Neutrophil (primary cell): ENCODE measurements around the gene RSRC1.
"Not testable (repeated sequence)": the region's sequence is repeated elsewhere in the genome, so short reads cannot be mapped to it uniquely, and the experiment has no call there.

Experiments used
- H3K27ac ChIP-seq: fragments of 200-600 bp; sonication (generic); 2 replicates; pipeline ENCODE4 v1.5.1; 2016; ENCODE audit warnings: mild to moderate bottlenecking, moderate library complexity
- H3K27me3 ChIP-seq: fragments of 200-600 bp; sonication (generic); 2 replicates; pipeline ENCODE4 v1.6.0; 2016; ENCODE audit warnings: mild to moderate bottlenecking
- H3K36me3 ChIP-seq: fragments of 200-600 bp; sonication (generic); 2 replicates; pipeline ENCODE4 v1.5.1; 2017
- H3K4me1 ChIP-seq, 2 experiments: fragments of 200-600 bp in 1 of 2; sonication (generic) in 1 of 2; 1 replicate in 1 of 2; 2 replicates in 1 of 2; pipeline versions ENCODE4 v1.5.1 to v1.6.1; 2013 to 2016; ENCODE audit warnings: low read depth in 1 of 2, low read length in 1 of 2, mild to moderate bottlenecking in 1 of 2, moderate library complexity in 1 of 2; ENCODE audit not compliant: control insufficient read depth in 1 of 2, insufficient read depth in 1 of 2
- H3K4me3 ChIP-seq, 2 experiments: fragments of 200-600 bp in 1 of 2; sonication (generic) in 1 of 2; 1 replicate in 1 of 2; 2 replicates in 1 of 2; pipeline ENCODE4 v1.5.1; 2013 to 2016; ENCODE audit warnings: low read depth in 1 of 2, low read length in 1 of 2, mild to moderate bottlenecking in 1 of 2, moderate library complexity in 1 of 2
- H3K9me3 ChIP-seq: fragments of 200-600 bp; sonication (generic); 2 replicates; pipeline ENCODE4 v1.5.1; 2016
- TF ChIP-seq, protein P1 (sequence below): fragments of 200-600 bp; sonication (generic); IDR thresholded peaks from 2 replicates; pipeline ENCODE4 v1.5.1; 2016; ENCODE audit warnings: antibody characterized with exemption

The RSRC1 gene

DNA sequence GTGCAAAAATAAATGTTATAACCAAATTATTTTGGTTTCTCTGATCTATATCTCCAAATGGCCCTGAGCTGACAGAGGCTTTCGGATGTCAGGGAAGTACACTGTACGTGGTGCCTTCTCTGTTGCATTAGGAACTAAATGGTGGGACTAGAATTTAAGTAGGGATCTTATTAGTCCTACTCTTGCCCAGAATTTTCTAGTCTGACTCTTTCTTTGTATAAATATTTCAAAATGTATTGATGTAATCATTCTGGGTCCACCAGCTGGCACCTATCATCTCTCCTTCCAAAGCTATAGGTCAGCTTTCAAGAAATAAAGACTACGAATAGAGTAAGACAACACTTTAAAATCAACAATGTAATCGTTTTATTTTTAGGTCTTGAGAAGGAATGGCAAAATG lies 438.8 kb downstream of the RSRC1 start:
- peaks cover 7% of the 10 kb centered on the region for H3K36me3 ChIP-seq
- no peak overlapping the region for H3K27ac ChIP-seq
- no peak overlapping the region for H3K4me3 ChIP-seq
- H3K9me3 ChIP-seq = no peaks in the 10 kb centered on the region
- TF ChIP-seq, protein P1, sequence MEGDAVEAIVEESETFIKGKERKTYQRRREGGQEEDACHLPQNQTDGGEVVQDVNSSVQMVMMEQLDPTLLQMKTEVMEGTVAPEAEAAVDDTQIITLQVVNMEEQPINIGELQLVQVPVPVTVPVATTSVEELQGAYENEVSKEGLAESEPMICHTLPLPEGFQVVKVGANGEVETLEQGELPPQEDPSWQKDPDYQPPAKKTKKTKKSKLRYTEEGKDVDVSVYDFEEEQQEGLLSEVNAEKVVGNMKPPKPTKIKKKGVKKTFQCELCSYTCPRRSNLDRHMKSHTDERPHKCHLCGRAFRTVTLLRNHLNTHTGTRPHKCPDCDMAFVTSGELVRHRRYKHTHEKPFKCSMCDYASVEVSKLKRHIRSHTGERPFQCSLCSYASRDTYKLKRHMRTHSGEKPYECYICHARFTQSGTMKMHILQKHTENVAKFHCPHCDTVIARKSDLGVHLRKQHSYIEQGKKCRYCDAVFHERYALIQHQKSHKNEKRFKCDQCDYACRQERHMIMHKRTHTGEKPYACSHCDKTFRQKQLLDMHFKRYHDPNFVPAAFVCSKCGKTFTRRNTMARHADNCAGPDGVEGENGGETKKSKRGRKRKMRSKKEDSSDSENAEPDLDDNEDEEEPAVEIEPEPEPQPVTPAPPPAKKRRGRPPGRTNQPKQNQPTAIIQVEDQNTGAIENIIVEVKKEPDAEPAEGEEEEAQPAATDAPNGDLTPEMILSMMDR = no peak
- H3K27me3 ChIP-seq = no peaks in the 10 kb centered on the region
- H3K4me1 ChIP-seq = no peaks in the 10 kb centered on the region

- not testable (repeated sequence) for H3K9me3 ChIP-seq, H3K4me3 ChIP-seq, H3K4me1 ChIP-seq, H3K27me3 ChIP-seq, H3K27ac ChIP-seq, H3K36me3 ChIP-seq
These were observed 440.0 kb downstream of the RSRC1 start for GRCh38 chr3:158549938-158550337.

- H3K36me3 ChIP-seq = no peaks in the 10 kb centered on the region
- TF ChIP-seq, protein P1 = no peak
These were observed 442.2 kb downstream of the RSRC1 start for GRCh38 chr3:158552124-158552523.

DNA sequence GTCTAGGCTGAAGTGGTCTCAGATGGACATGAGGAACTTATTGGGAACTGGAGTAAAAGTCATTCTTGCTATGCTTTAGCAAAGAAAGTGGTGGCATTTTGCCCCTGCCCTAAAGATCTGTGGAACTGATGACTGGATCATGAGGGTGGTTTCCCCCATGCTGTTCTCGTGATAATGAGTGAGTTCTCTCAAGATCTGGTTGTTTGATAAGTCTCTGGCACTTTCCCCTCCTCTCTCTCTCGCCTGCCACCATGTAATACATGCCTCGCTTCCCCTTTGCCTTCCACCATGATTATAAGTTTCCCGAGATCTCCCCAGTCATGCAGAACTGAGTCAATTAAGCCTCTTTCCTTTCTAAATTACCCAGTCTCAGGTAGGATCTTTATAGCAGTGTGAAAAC lies 449.6 kb downstream of the RSRC1 start:
- Histone ChIP-seq H3K36me3 (no peaks in the 10 kb centered on the region), H3K27me3 (no peaks in the 10 kb centered on the region), H3K9me3 (no peaks in the 10 kb centered on the region), H3K27ac (no peak overlapping the region), H3K4me3 (no peak overlapping the region), H3K4me1 (no peaks in the 10 kb centered on the region)
- TF ChIP-seq, protein P1 = no peak

More at GRCh38 chr3:158552124-158552523, 442.2 kb downstream of the RSRC1 start:
- no peaks in the 10 kb centered on the region for H3K9me3 ChIP-seq
- H3K4me3 ChIP-seq = no peak overlapping the region
- H3K27me3 ChIP-seq = no peaks in the 10 kb centered on the region
- H3K27ac ChIP-seq = no peak overlapping the region
- H3K4me1 ChIP-seq = no peaks in the 10 kb centered on the region

DNA sequence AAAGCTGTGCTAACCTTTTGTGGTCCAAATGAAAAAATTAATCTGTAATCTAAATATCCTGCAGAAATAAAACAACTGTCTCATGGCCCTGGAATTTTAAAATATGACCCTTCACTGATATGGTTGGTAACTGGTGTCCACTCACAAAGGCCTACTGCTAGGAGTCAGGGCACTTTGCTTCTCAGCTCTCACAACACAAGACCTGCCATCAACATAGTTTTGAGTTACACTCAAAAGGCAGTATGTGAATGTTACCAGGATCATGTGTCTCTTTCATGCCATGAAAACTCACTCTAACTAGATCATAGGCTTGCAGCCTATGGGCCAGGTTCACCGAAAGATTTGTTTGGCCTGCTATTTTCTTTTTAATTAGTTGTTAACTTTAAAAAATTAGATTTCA lies 451.1 kb downstream of the RSRC1 start:
- no peak overlapping the region for H3K27ac ChIP-seq
- no peak overlapping the region for H3K4me3 ChIP-seq
- H3K36me3 ChIP-seq = no peaks in the 10 kb centered on the region
- no peaks in the 10 kb centered on the region for H3K9me3 ChIP-seq
- no peaks in the 10 kb centered on the region for H3K4me1 ChIP-seq
- no peaks in the 10 kb centered on the region for H3K27me3 ChIP-seq
- TF ChIP-seq, protein P1 = no peak

DNA sequence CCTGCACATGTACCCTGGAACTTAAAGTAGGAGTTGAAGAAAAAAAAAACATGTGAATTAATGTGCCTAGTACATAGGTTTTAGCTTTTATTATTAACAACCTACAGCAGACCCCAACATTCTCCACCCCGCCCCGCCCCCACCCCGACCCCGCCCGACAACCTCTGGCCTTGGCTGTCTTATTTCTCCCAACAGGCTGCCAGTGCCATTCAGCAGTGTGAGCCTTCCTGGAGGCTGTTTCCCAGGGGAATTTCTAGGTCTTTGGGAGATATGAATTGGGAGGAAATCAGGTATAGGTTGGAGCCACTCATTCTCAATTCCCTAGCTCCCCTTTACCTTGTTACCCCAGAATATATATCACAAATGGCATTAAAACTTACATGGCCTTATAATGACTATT lies 452.8 kb downstream of the RSRC1 start:
- Histone ChIP-seq H3K27ac (no peak overlapping the region), H3K9me3 (no peaks in the 10 kb centered on the region), H3K4me3 (no peak overlapping the region), H3K27me3 (peaks cover 8% of the 10 kb centered on the region), H3K36me3 (no peaks in the 10 kb centered on the region), H3K4me1 (no peaks in the 10 kb centered on the region)
- TF ChIP-seq, protein P1 = no peak
